ENCODE data around the gene ESYT3.

The ESYT3 gene

GRCh38 chr3:138405001-138405400 is 29.4 kb upstream of the ESYT3 start:
- TF ChIP-seq CTCF (IDR thresholded peaks at IDR 0.05; ENCODE audit: low read depth, low read length) = no peak
- no peaks in the 10 kb centered on the region for H3K9me3 ChIP-seq (ENCODE audit: severe bottlenecking)
- no peak overlapping the region for H3K4me3 ChIP-seq (ENCODE audit: low read depth, low read length)
- H3K27me3 ChIP-seq (ENCODE audit: insufficient read depth, low read depth, severe bottlenecking) = no peaks in the 10 kb centered on the region
- H3K27ac ChIP-seq = no peak overlapping the region
- no peak for DNase-seq
- H3K36me3 ChIP-seq = no peaks in the 10 kb centered on the region; the same call in 1 of the 2 replicates

DNA sequence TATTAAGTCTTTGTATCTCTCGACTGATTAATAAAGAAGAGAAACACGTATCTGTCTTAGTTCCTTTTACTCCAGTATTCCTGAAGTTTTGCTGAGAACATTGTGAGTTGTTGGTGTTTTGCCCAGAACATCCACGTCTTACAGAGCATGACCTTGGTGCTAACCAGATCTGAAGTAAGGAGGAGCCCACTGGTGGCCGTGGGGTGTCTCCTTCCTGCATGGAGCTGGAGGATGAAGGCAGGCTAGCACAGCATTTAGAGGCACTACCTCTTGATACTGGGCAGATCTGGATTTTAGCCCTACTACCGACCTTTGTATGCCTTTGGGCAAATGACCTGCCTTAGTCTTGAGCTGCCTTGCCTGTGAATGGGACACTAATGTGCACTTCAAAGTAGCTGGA is 28.9 kb upstream of the ESYT3 start:
- H3K4me3 ChIP-seq (ENCODE audit: low read depth, low read length) = no peak overlapping the region
- DNase-seq = no peak
- H3K27ac ChIP-seq = no peak overlapping the region
- no peak for TF ChIP-seq CTCF (IDR thresholded peaks at IDR 0.05; ENCODE audit: low read depth, low read length)
- H3K36me3 ChIP-seq = no peaks in the 10 kb centered on the region; the same call in 1 of the 2 replicates
- H3K27me3 ChIP-seq (ENCODE audit: insufficient read depth, low read depth, severe bottlenecking) = no peaks in the 10 kb centered on the region
- no peaks in the 10 kb centered on the region for H3K9me3 ChIP-seq (ENCODE audit: severe bottlenecking)

DNA sequence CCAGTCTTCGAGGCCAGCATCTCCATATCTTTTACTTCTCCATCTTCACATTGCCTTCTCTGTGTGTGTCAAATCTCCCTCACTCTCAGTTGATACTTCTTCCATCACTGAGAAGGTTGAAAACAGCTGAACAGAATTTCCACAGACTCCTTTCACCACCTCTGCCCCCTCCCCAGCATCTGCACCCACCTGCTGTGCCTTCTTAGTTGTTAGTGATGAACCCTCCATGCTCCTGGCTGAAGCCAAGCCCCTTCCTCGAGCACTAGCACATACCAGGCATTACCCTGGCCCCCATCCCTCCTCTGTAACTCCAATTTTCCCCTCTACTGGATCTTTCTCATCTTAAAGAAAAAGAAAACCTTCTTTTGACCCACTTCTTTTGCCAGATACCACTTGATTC is 27.8 kb upstream of the ESYT3 start:
- H3K27me3 ChIP-seq (ENCODE audit: insufficient read depth, low read depth, severe bottlenecking) = no peaks in the 10 kb centered on the region
- no peaks in the 10 kb centered on the region for H3K9me3 ChIP-seq (ENCODE audit: severe bottlenecking)
- no peak for DNase-seq
- H3K27ac ChIP-seq = no peak overlapping the region
- H3K4me3 ChIP-seq (ENCODE audit: low read depth, low read length) = no peak overlapping the region
- no peak for TF ChIP-seq CTCF (IDR thresholded peaks at IDR 0.05; ENCODE audit: low read depth, low read length)
- no peaks in the 10 kb centered on the region; the same call in 1 of the 2 replicates for H3K36me3 ChIP-seq

DNA sequence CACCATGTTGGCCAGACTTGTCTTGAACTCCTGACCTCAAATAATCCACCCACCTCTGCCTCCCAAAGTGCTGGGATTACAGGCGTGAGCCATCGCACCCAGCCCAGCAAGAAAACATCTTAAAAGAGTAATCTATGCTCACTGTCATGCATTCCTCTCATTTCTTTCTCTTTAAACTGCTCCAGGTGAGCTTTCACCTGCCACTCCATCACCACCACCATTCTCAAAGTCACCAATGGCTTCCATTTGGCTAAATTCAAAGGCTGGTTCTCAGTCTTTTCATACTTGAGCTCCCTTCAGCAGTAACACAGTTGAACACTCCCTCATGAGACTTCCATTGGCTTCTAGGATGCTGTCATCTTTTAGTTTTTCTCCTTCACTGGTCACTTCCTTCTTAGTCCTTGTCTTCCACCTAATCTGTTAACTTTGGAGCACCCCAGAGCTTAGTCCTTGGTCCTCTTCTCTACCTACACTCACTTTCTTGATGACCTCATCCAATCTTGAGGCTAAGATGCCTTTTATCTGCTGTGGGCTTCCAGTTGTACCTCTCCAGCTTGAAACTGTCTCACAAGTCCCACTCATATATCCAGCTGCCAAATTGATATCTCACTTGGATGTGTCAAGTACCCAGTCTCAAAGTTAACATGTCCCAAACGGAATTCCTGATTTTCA is 27.0 kb upstream of the ESYT3 start:
- H3K9me3 ChIP-seq (ENCODE audit: severe bottlenecking) = no peaks in the 10 kb centered on the region
- TF ChIP-seq CTCF (IDR thresholded peaks at IDR 0.05; ENCODE audit: low read depth, low read length) = no peak
- no peak overlapping the region for H3K4me3 ChIP-seq (ENCODE audit: low read depth, low read length)
- no peaks in the 10 kb centered on the region; the same call in 1 of the 2 replicates for H3K36me3 ChIP-seq
- H3K27ac ChIP-seq = no peak overlapping the region
- no peaks in the 10 kb centered on the region for H3K27me3 ChIP-seq (ENCODE audit: insufficient read depth, low read depth, severe bottlenecking)
- no peak for DNase-seq

DNA sequence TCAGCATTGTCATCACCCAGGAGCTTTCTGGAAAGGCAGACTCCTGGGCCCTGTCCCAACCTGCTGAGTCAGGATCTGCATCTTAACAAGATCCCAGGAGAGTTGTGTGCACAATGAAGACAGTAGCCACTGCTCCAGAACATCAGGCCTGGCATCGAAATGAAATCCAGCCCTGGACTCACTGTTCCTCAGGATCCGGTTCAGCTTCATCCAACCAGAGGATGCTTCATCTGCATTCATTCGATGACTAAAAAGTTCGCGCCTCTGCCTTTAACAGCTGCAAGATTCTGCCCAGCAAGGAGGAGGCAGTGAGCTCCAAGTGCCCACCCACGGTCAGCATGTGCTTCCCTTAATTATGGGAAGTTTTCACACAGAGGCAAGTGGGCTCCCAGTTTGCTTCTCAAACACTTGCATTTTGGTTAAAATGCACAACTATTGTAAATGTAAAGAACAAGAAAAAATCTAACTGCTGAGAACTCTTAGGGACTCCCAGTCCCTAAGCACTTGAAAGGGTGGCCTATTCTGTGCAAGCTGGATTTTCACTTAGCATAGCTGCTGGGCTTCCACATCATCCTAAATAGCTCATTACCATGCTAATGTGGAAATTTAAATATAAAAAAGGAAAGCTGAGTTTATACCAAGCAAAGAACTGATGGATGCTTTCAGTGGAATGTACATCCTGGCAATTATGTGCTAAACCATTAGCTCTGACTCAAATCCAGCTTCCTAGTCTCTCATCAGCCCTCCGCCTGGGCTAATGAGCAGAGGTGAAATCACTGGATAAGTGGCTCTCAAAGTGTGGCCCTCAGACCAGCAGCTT is 25.5 kb upstream of the ESYT3 start:
- H3K27ac ChIP-seq = no peak overlapping the region
- H3K36me3 ChIP-seq = no peaks in the 10 kb centered on the region
- H3K9me3 ChIP-seq (ENCODE audit: severe bottlenecking) = no peaks in the 10 kb centered on the region
- no peak for DNase-seq
- H3K4me3 ChIP-seq (ENCODE audit: low read depth, low read length) = no peak overlapping the region
- no peak for TF ChIP-seq CTCF (IDR thresholded peaks at IDR 0.05; ENCODE audit: low read depth, low read length)
- no peaks in the 10 kb centered on the region for H3K27me3 ChIP-seq (ENCODE audit: insufficient read depth, low read depth, severe bottlenecking)
